HPDE6-E6E7 (cell line): ENCODE measurements around the gene EVL.
"Not testable (repeated sequence)": the region's sequence is repeated elsewhere in the genome, so short reads cannot be mapped to it uniquely, and the experiment has no call there.

Experiments used
- DNase-seq: peaks from one replicate; pipeline ENCODE4 v3.0.0; 2011; ENCODE audit warnings: missing footprints; ENCODE audit errors: extremely low spot score

The EVL gene

GRCh38 chr14:100038065-100038464 lies 27.2 kb upstream of the EVL start:
- no peak for DNase-seq

GRCh38 chr14:100039903-100040302 lies 25.3 kb upstream of the EVL start:
- DNase-seq: no peak

GRCh38 chr14:100041271-100041670 lies 24.0 kb upstream of the EVL start:
- no peak for DNase-seq

- DNase-seq: no peak
Observed at GRCh38 chr14:100042286-100042685, 22.9 kb upstream of the EVL start.

- no peak for DNase-seq
Observed at GRCh38 chr14:100045642-100046344, 19.4 kb upstream of the EVL start.

- no peak for DNase-seq
Observed at GRCh38 chr14:100047600-100047999, 17.6 kb upstream of the EVL start.

- no peak for DNase-seq
Observed at GRCh38 chr14:100048786-100049185, 16.4 kb upstream of the EVL start.

- DNase-seq: no peak
Observed at GRCh38 chr14:100049220-100049619, 16.0 kb upstream of the EVL start.

GRCh38 chr14:100051103-100051502 lies 14.1 kb upstream of the EVL start:
- DNase-seq: no peak

GRCh38 chr14:100051543-100051942 lies 13.7 kb upstream of the EVL start:
- no peak for DNase-seq

GRCh38 chr14:100052819-100053218 lies 12.4 kb upstream of the EVL start:
- DNase-seq: no peak

GRCh38 chr14:100054316-100055075 lies 10.7 kb upstream of the EVL start:
- no peak for DNase-seq

- no peak for DNase-seq
Observed at GRCh38 chr14:100056431-100056830, 8.8 kb upstream of the EVL start.

GRCh38 chr14:100056964-100057795 lies 8.0 kb upstream of the EVL start:
- peak; percentile 68 for DNase-seq

- no peak for DNase-seq
Observed at GRCh38 chr14:100058777-100059437, 6.3 kb upstream of the EVL start.

GRCh38 chr14:100059438-100059781 lies 5.8 kb upstream of the EVL start:
- DNase-seq: peak; percentile 84

- no peak for DNase-seq
Observed at GRCh38 chr14:100060760-100061159, 4.5 kb upstream of the EVL start.

- DNase-seq: no peak
Observed at GRCh38 chr14:100062590-100062989, 2.6 kb upstream of the EVL start.

GRCh38 chr14:100063314-100063941 lies 1.8 kb upstream of the EVL start:
- DNase-seq: no peak

GRCh38 chr14:100064335-100065092 lies 708 bp upstream of the EVL start:
- not testable (repeated sequence) for DNase-seq
